HG03565 (cell line): ENCODE results near the gene SECTM1.

Experiments used
- ATAC-seq: cut with Tn5 transposase; IDR thresholded peaks from one replicate; pipeline ENCODE4 v1.9.1; 2021; ENCODE audit warnings: mild to moderate bottlenecking, moderate library complexity; ENCODE audit not compliant: unreplicated experiment

The SECTM1 gene

GRCh38 chr17:82283208-82283749 is 50.3 kb downstream of the SECTM1 start:
- no peak for ATAC-seq

- no peak for ATAC-seq
Measured at GRCh38 chr17:82282239-82283207, 51.0 kb downstream of the SECTM1 start.

DNA sequence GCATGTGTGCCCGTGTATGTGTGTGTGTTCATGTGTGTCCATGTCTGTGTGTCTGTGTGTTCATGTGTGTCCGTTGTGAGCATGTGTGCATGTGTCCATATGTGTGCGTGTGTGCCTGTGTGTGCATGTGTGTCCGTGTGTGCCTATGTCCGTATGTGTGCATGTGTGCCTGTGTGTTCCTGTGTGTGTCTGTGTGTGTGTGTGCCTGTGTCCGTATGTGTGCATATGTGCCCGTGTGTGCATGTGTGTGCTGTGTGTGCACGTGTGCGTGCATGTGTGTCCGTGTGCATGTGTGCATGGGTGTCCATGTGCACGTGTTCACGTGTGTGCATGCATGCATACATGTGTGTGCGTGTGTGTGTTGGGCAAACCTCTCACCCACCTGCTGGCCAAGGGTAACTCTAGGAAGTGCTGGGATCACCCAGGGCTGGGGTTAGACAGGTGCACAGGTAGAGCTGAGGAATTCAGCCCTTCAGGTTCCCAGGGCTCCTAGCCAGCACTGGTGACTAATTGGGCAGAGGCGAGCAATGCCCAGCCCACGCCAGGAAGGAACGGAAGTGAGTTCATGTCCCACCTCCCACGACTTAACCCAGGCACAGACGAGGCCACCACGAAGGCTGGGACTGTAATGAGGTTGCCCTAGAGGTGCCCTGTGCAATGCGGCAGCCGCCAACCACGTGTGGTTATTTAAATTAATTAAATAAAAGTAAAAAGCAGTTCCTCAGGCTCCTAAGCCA is 51.9 kb downstream of the SECTM1 start:
- no peak for ATAC-seq

- ATAC-seq: no peak
Measured at GRCh38 chr17:82281076-82281475, 52.5 kb downstream of the SECTM1 start.

DNA sequence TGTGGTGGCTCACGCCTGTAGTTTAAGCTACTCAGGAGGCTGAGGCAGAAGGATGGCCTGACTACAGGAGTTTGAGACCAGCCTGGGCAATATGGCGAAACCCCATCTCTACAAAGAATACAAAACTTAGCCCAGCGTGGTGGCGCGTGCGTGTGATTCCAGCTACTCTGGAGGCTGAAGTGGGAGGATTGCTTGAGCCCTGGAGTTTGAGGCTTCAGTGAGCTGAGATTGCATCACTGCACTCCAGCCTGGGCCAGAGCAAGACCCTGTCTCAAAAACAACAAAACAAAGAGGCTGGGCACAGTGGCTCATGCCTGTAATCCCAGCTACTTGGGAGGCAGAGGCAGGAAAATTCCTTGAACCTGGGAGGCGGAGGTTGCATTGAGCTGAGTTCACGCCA is 53.0 kb downstream of the SECTM1 start:
- no peak for ATAC-seq

DNA sequence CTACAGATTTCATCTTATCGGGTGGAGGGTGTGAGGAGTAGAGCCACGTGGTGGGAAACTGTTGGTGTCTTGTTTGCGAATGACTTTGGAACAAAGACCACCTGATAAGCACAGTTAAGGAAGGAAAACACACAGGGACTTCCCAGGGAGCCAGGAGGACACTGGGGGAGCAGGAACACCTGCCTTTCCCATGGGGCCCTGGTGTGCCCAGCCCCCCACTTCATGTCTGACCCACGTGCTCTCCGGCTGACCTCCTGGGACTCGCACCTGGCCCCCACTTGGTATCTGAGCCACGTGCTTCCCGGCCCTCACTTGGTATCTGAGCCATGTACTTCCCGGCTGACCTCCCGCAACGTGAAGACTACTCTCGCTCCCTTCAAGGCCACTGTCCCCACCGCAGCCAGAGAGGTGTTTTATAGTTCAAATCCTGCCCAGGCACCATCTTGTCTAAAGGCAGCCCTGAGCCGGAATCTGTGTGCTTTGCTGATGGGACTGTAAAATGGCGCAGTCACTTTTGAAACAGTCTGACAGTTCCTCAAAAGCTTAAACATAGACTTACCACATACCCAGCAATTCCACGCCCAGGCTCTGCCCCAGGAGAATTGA is 54.7 kb downstream of the SECTM1 start:
- ATAC-seq: no peak

DNA sequence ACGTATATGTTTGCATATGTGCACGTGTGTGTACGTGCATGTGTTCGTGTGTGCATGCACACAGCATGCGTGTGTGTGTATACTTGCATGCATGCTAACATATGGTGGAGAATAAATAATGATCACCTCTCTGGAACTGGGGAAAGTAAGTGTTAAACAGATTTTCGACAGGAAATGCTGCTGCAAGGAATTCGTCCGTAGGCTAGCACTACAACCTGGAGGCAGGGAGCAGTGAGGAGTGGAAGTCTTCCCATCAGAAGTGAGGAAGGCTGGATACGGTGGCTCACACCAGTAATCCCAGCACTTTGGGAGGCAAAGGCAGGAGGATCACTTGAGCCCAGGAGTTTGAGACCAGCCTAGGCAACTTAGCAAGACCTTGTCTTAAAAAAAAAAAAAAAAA is 55.3 kb downstream of the SECTM1 start:
- no peak for ATAC-seq

GRCh38 chr17:82277851-82278250 is 55.7 kb downstream of the SECTM1 start:
- no peak for ATAC-seq

DNA sequence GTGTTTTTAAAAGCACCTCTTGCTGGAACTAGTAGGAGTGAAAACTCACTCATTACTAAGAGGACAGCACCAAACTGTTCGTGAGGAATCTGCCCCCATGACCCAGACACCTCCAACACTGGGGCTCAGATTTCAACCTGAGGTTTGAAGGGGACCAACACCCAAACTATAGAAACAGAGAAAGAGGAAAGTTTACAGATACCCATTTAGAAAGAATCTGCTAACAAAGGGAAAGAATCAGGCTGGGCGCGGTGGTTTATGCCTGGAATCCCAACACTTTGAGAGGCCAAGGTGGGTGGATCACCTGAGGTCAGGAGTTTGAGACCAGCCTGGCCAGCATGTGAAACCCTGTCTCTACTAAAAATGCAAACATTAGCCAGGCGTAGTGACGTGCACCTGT is 56.6 kb downstream of the SECTM1 start:
- ATAC-seq: no peak

- ATAC-seq: no peak
Measured at GRCh38 chr17:82275326-82275725, 58.2 kb downstream of the SECTM1 start.

DNA sequence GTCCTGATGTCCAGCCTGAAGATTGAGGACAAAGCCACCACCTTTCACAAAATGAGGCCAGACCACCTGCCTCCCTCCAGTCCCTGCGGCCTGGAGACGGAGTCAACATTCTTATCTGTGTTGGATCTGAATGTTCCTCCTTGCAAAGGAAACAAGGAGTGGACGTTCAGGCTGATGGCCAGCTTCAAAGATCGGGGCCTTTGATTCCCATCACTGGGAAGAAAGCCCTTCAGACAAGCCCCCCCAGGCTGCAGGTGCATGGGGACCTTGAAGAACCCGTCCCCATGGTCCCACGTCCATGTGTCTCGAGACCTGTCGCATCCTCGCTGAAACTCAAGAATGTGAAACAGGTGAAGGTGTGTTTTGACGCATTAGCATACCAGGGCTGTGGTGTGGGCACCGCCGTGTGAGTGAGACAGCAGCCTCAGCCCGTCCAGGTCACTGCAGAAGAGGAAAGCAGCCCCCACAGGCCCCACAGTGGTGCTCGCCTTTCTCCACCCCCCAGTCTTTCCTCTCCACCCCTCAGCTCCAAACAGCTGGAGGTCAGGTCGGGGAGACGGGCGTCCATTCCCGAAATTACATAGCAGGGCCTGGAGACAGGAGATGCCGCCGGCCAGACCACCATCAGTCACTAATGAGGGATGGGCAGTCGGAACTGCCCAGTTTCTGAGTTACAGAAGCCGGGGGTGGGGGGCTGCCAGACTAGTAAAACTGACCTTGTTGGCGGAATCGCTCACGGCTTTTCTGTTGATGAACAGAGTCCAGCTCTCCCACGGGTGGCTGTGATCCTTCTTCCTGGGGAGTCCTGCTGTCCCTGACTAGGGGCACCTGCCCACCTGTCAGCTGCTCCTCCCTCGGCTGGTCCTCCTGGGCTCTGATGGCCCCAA is 59.2 kb downstream of the SECTM1 start:
- no peak for ATAC-seq

- ATAC-seq: peak; percentile 42
Measured at GRCh38 chr17:82273327-82274133, 60.0 kb downstream of the SECTM1 start, which contains the start of gene CSNK1D. Gene CSNK1D, minus strand, starts transcription at chr17:82273700. Its CDS starts 319 bp downstream, at chr17:82273381.

GRCh38 chr17:82272495-82273326 is 60.9 kb downstream of the SECTM1 start:
- ATAC-seq: no peak

DNA sequence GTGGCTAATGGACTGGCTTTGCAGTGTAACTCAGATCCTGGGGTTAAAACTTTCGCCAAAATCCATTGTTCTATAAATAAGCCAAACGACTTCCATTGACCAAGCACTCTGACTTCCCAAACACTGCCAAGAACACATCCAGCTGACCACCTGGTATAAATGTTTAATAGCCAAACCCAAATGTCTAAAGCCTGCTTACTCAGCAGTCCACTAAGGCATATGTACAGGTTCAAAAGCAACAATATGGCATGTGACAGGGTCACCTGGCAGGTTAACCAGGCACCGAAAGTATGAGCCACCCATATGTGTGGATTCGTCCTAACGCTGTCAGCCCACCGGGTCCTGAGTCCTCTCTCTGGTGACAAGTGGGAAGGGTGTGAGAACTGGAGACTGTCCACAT is 62.2 kb downstream of the SECTM1 start:
- no peak for ATAC-seq
